ENCODE measurements around the gene IL15. TPM values are rescaled to one million over a fixed set of nuclear protein-coding genes. Genes with fewer than 3 reads are reported as not detected.
A peak's percentile ranks its signal among the peaks of the same experiment; 100 is the strongest.

IL15 gene
- total RNA-seq, 1 experiment from 2014 or later = 0.51 TPM

DNA sequence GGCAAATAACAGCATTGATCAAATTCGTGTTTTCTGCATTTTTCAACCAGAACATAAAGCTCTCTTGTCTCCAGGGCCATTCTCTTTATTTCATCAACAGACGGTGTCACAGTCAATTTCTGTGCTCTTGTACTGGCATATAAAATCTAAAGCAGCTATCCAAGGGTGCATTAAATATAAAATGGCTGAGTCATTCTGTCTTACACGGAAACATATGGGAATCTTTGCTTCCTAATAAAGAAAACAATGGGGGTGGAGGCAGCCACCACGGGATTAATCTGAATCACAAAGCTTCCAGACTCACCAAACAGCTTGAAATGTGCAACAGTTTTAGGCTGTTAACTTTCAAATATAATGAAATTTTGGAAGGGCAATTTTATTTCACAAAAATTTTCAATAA, 132.6 kb downstream of the IL15 start:
- intact Hi-C loops (cut with micrococcal nuclease) = no loop called here
- ChIA-PET CTCF (interaction anchor here (0.7 kb wide), 1 partner anchor 144 kb away, joined by 3 read pairs; no protein-coding TSS in a partner anchor), POLR2A (interaction anchor here (1.2 kb wide), 1 partner anchor 8 kb away, joined by 3 read pairs; no protein-coding TSS in a partner anchor)
- H3K9me3 Mint-ChIP-seq (ENCODE audit: unreplicated experiment) = no peaks in the 10 kb centered on the region
- no peak overlapping the region for H3K4me3 Mint-ChIP-seq (ENCODE audit: unreplicated experiment)
- peak; percentile 58 for DNase-seq (ENCODE audit: unreplicated experiment)
- H3K36me3 Mint-ChIP-seq (ENCODE audit: insufficient read depth, unreplicated experiment) = no peaks in the 10 kb centered on the region
- no TSS peak for BruUV-seq (replicated peaks)
- no peaks in the 10 kb centered on the region for H3K27me3 Mint-ChIP-seq (ENCODE audit: insufficient read depth, unreplicated experiment)
- peak overlapping the region; percentile 14 for H3K27ac Mint-ChIP-seq (ENCODE audit: low read depth, unreplicated experiment)
- TF ChIP-seq, protein P1, sequence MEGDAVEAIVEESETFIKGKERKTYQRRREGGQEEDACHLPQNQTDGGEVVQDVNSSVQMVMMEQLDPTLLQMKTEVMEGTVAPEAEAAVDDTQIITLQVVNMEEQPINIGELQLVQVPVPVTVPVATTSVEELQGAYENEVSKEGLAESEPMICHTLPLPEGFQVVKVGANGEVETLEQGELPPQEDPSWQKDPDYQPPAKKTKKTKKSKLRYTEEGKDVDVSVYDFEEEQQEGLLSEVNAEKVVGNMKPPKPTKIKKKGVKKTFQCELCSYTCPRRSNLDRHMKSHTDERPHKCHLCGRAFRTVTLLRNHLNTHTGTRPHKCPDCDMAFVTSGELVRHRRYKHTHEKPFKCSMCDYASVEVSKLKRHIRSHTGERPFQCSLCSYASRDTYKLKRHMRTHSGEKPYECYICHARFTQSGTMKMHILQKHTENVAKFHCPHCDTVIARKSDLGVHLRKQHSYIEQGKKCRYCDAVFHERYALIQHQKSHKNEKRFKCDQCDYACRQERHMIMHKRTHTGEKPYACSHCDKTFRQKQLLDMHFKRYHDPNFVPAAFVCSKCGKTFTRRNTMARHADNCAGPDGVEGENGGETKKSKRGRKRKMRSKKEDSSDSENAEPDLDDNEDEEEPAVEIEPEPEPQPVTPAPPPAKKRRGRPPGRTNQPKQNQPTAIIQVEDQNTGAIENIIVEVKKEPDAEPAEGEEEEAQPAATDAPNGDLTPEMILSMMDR (IDR thresholded peaks at IDR 0.05; ENCODE audit: unreplicated experiment) = no peak
- H3K4me1 Mint-ChIP-seq (ENCODE audit: insufficient read depth, unreplicated experiment) = peaks cover 9% of the 10 kb centered on the region

DNA sequence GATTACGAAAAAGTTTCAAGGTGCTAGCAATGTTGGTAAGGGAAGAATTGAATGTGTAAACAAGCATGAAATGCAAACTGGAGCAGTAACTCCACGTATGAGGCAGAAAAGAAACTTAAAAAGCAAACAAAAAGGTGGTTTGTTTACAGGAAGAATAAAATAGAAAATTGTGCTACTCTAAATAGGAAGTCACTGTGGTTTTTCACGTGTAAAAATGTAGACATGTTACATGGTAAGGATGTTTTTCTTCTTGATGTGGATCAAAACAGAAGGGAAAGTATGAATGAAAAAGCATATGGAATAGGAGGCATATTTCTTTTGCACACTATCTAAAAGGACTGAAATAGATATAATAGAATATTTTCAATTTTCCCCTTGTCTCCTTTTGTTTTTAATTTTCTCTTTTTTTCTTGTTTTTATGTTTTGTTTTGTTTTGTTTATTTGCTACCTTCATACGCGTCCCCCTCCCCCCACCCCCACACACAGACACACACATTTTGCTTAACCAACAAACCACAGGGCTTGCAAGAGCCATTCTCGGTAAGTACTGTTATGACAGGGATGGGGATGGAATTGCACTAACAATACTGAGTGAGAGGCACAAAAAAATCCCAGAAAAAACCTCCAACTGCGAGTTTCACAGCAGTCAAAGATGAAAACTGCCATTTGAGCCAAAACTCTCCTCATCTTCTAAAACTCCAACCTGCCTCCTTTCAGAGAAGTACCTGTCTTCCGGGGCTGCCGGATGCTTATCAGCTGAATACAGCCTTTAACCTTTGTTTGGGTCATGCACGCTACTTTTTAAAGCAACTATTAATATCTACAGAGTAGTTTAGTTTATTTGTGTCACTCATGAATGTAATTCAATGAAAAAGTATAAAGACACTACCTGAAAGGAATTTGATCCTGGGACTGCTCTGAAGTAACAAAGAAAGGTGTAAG, 135.8 kb downstream of the IL15 start:
- no peak overlapping the region for H3K4me3 Mint-ChIP-seq (ENCODE audit: unreplicated experiment)
- intact Hi-C loops (cut with micrococcal nuclease) = no loop called here
- BruUV-seq (replicated peaks) = no TSS peak
- CTCF ChIA-PET = no interaction called here
- TF ChIP-seq, protein P1 (IDR thresholded peaks at IDR 0.05; ENCODE audit: unreplicated experiment) = no peak
- H3K27me3 Mint-ChIP-seq (ENCODE audit: insufficient read depth, unreplicated experiment) = no peaks in the 10 kb centered on the region
- peaks cover 9% of the 10 kb centered on the region for H3K4me1 Mint-ChIP-seq (ENCODE audit: insufficient read depth, unreplicated experiment)
- POLR2A ChIA-PET = no interaction called here
- no peak for DNase-seq (ENCODE audit: unreplicated experiment)
- H3K36me3 Mint-ChIP-seq (ENCODE audit: insufficient read depth, unreplicated experiment) = no peaks in the 10 kb centered on the region
- H3K27ac Mint-ChIP-seq (ENCODE audit: low read depth, unreplicated experiment) = no peak overlapping the region
- H3K9me3 Mint-ChIP-seq (ENCODE audit: unreplicated experiment) = no peaks in the 10 kb centered on the region

DNA sequence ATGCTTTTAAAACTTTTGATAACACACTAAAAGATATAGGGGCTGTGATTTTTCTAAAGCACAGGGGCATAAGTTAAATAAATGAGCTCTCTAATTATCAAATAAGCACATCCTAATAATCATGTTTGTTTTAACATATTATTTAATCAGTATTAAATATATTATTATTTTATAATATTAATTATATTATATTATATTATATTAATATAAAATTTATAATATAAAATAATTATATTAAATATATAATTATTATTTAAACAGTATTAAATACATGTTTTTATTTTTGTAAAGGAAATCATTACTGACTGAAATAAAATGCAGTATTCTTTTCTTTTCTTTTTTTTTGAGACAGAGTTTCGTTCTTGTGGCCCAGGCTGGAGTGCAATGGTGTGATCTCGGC, 136.5 kb downstream of the IL15 start:
- no peaks in the 10 kb centered on the region for H3K9me3 Mint-ChIP-seq (ENCODE audit: unreplicated experiment)
- CTCF ChIA-PET = no interaction called here
- no peaks in the 10 kb centered on the region for H3K36me3 Mint-ChIP-seq (ENCODE audit: insufficient read depth, unreplicated experiment)
- no peaks in the 10 kb centered on the region for H3K27me3 Mint-ChIP-seq (ENCODE audit: insufficient read depth, unreplicated experiment)
- H3K4me3 Mint-ChIP-seq (ENCODE audit: unreplicated experiment) = no peak overlapping the region
- no peak overlapping the region for H3K27ac Mint-ChIP-seq (ENCODE audit: low read depth, unreplicated experiment)
- no peak for DNase-seq (ENCODE audit: unreplicated experiment)
- intact Hi-C loops (cut with micrococcal nuclease) = no loop called here
- TF ChIP-seq, protein P1 (IDR thresholded peaks at IDR 0.05; ENCODE audit: unreplicated experiment) = no peak
- no TSS peak for BruUV-seq (replicated peaks)
- POLR2A ChIA-PET = no interaction called here
- H3K4me1 Mint-ChIP-seq (ENCODE audit: insufficient read depth, unreplicated experiment) = peaks cover 9% of the 10 kb centered on the region

DNA sequence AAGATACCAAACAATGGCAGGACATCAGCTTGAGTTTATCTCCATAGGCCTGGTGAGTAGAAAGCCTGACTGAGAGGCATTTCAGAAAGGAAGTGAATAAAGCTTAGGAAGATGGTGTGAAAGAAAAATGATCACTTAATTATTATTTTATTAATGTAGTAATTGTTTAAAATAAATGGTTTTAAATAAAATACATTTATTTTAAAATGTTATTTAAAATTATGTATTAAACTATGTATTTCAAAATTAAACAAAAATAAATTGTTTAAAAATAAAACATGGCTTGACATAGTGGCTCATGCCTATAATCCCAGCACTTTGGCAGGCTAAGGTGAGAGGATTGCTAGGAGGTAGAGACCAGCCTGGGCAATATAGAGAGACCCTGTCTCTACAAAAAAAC, 145.8 kb downstream of the IL15 start:
- no peak overlapping the region for H3K27ac Mint-ChIP-seq (ENCODE audit: low read depth, unreplicated experiment)
- BruUV-seq (replicated peaks) = no TSS peak
- ChIA-PET CTCF (no interaction called here), POLR2A (no interaction called here)
- TF ChIP-seq, protein P1 (IDR thresholded peaks at IDR 0.05; ENCODE audit: unreplicated experiment) = no peak
- H3K36me3 Mint-ChIP-seq (ENCODE audit: insufficient read depth, unreplicated experiment) = no peaks in the 10 kb centered on the region
- intact Hi-C loops (cut with micrococcal nuclease) = no loop called here
- H3K4me3 Mint-ChIP-seq (ENCODE audit: unreplicated experiment) = no peak overlapping the region
- DNase-seq (ENCODE audit: unreplicated experiment) = no peak
- H3K9me3 Mint-ChIP-seq (ENCODE audit: unreplicated experiment) = no peaks in the 10 kb centered on the region
- H3K27me3 Mint-ChIP-seq (ENCODE audit: insufficient read depth, unreplicated experiment) = no peaks in the 10 kb centered on the region
- no peaks in the 10 kb centered on the region for H3K4me1 Mint-ChIP-seq (ENCODE audit: insufficient read depth, unreplicated experiment)
